Activated gamma-delta T cell treated with anti-CD3 and anti-CD28 coated beads, Interleukin-2, amount 50 U/mL, for 16 hours (primary cell): Measurements from ENCODE around the gene ADGRF3.
"Not testable (repeated sequence)": the region's sequence is repeated elsewhere in the genome, so short reads cannot be mapped to it uniquely, and the experiment has no call there.

Experiments used
- DNase-seq: peaks from one replicate; pipeline ENCODE4 v3.0.0-alpha.2; 2020; ENCODE audit warnings: low read depth

Gene ADGRF3

GRCh38 chr2:26274058-26274613 lies 72.5 kb downstream of the ADGRF3 start:
- no peak for DNase-seq

GRCh38 chr2:26273501-26273900 lies 73.1 kb downstream of the ADGRF3 start:
- no peak for DNase-seq

- DNase-seq = no peak
These were observed 76.2 kb downstream of the ADGRF3 start for GRCh38 chr2:26270373-26270772.

- DNase-seq = no peak
These were observed 76.9 kb downstream of the ADGRF3 start for GRCh38 chr2:26269571-26270158.

GRCh38 chr2:26268670-26269385 lies 77.8 kb downstream of the ADGRF3 start:
- DNase-seq = not testable (repeated sequence)

- no peak for DNase-seq
These were observed 78.4 kb downstream of the ADGRF3 start for GRCh38 chr2:26268213-26268612.

GRCh38 chr2:26258836-26259235 lies 87.8 kb downstream of the ADGRF3 start:
- DNase-seq = not testable (repeated sequence)
